ENCODE data around the gene SLC25A1.

The SLC25A1 gene

DNA sequence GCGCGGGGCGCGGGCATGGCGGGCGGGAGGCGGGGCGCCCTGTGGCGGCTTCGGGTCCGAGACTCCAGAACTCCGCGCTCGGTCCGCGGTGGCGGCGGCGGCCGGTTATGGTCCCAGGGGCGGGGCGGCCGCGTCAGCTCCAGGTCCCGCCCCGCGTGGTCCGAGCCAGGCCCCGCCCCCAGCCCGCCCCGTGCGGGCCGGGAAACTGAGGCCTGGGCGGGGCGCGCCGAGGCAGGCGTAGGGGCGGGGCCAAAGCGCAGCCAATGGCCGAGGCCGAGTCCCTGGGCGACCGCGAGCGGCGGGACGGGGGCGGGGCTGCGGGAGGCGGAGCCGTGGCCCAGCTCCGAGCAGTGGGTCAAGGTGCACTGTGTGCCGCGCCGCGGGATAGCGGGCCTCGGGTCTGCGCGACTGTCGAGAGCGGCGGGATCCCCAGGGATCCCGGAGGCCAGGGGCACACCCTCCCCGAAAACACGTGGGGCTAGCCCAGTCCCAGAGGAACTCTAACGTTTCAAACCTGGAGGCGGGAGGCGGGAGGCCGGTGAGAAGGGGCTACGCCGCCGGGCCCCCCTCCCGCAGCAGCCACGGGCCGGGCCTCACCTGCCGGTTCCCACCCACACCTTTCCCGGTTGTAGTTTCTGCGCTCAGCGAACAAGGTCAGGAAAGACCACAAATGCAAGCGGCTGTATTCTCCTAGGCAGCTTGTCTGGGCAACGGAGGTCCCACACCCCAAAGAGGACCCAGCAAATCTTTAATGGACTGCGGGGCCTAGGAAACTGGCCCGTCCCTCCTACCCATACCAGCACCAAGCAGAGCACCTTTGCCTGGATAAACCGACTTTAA is at the start of gene SLC25A1:
Gene SLC25A1, minus strand, starts transcription at position 80 of the 840 bp plus-strand sequence. Its CDS starts 63 bp downstream, at position 17.
- peak; percentile 71 for DNase-seq

DNA sequence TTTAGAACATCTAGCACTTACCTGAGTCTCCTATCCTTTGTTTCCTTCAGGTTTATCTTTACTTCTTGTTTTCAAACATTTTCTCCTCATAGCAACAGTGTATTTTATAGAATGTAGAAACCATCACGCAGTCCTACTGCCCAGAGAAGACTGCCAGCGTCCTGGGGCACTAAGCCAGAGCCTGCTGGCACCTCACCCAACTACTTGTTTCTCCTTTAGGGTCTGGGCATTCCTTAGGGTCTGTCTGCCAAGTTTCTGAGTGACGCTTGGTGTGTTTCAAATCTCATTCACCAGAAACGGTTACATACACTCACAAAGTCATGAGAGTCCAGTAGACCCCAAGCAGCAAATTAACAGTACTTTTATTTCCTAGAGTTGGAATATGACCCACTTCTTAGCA is 49.6 kb upstream of the SLC25A1 start:
- no peak for DNase-seq

DNA sequence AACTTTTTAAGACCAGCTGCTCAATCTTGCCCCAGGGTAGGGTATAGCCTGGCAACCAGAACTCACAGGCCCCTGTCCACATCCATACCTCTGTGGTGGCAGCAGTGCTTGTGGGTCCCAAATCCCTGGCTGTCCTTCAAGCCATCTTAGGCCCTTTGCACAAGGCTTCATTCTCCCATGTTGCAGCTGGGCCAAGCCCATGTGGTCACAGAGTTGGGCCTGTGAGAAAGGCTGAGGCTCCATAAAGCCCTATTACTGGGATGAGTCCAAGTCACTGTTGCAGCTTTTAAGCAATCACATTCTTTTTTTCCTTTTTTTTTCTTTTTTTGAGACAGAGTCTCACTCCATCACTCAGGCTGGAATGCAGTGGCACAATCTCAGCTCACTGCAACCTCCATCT is 47.9 kb upstream of the SLC25A1 start:
- no peak for DNase-seq

DNA sequence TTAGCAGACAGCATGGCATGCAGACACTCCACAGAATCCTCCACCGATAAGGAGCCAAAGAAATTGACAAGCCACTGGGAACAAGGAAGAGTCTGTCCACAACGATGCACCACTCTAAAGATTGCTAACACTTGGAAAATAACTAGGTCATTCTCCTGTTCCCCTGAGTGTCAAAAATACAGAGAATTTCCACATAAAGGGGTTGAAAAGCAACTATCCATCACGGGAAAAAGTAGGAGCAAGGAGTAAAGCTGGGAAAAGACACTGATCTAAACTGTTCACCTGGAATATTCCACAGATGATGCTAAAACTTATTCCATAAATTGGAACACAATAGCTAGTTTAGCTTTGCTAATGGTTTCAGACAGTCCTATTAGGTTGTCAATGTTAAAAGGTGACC is 47.0 kb upstream of the SLC25A1 start:
- no peak for DNase-seq

DNA sequence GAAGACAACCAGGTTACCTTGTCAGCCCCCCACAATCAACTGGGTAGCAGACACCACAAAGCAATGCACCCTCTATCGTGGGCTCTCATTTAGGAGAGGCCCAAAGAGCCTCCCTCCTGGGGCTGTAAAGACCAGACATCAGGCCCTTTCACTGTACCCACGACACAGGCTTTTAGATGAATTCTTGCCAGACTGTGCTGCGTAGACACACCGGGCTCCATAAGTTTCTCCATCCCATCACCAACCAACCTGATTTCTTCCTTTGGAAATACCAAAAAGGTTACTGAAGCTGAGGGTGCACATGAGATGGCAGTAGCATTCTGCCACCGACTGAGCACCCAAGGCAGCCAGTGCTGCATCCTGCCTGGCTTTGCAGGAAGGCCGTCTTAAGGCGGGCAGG is 46.4 kb upstream of the SLC25A1 start:
- DNase-seq = no peak

DNA sequence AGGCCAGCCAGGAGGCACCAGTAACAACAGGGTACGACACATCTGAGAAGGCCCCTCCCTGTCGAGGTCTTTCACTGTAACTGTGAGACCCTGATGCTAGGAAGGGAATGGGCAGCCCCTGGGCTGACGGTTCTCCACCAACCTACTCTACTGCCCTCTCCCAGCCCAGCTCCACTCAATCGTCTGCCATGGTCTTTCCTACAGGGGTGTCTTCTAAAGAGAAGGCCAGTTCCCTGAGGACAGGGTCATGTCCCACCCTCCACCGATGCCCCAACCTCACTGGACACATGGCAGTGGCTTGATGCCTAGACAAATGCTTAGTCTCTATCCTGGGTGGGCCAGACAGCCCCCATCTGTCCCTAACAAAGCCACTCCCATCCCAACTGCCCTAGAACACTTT is 46.0 kb upstream of the SLC25A1 start:
- no peak for DNase-seq

DNA sequence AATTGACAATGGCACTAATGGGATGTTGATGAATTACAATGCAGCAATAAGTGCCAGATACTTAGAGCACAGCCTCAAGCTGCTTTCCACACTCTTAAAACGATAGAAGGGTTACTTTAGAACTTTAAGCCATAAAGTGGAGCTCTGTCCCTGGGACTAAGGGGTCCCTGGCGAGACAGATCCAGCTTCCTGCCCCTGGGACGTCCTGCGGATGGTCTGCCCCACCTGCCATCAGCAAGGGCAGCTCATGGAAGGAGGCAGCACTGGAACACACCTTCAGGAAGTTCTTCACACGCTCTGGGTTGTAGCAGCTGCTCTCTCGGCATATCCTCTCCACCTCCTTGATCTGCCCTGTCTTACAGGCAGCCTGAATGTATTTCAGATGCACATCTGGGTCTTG is 45.1 kb upstream of the SLC25A1 start:
- no peak for DNase-seq

DNA sequence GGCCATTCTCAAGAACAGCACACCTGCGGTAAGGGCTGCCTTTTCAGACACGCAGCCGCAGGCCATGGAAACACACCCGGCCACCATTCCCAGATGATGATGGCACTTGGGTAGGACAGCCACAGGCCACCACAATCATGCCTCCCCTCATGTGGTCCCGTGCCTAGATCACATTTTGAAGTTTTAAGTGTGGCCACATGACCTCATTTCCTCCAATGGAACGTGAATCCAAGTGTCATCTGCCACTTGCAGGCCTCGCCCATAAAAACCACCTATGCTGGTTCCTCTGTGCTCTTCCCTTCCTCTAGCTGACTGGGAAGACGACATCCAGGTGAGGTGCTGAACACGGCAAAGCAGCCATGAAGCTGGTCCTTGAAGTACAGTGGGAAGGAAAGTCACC is 44.6 kb upstream of the SLC25A1 start:
- DNase-seq = no peak

DNA sequence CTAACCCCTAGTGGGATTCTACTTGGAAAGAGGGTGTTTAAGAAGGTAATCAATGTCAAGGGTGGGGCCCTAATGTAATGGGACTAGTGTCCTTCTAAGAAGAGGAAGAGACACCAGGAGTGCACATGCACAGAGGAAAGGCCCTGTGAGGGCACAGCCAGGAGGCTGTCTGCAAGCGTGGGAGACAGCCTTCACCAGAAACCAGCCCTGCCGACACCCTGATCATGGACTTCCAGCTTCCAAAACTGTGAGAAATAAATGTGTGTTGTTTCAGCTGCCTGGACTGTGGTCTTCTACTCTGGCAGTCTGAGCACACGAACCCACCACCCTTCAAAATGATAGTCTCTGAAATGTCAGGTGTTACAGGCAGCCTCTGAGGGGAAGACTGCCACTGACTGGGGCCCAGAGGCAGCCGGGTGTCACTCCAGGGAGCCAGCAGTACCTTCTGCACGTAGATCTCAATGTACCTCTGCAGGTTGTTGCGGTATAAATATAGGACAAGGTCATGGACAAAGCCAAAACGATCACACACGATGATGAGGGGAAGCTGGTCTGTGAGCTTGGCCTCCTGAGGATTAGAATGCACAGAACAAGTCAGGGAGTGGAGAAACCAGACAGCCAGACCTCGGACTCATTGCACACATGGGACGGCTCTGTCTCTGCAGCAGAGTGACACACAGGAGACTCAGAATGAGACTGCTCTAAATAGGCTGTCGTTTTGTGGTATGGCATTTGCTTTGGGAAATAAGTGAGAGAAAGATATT is 43.9 kb upstream of the SLC25A1 start:
- no peak for DNase-seq

DNA sequence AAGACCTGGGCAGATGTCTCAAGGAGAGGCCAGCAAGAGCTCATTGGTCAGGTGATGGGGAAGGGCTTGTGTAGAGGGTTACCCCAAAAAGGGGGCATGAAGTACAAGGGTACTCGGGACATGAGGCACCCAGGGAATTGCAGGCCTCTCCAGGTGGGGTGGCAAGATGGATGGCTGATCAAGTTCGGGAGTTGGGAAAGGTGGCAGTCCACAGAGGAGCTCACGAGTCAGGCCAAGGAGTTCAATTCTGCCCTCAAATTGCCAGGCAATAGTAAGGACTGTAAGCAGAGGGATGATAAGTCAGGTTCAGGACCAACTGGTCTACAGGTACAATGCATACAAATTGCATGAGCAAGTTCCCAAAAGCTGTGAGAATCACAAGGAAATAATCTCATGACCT is 42.3 kb upstream of the SLC25A1 start:
- DNase-seq = no peak

DNA sequence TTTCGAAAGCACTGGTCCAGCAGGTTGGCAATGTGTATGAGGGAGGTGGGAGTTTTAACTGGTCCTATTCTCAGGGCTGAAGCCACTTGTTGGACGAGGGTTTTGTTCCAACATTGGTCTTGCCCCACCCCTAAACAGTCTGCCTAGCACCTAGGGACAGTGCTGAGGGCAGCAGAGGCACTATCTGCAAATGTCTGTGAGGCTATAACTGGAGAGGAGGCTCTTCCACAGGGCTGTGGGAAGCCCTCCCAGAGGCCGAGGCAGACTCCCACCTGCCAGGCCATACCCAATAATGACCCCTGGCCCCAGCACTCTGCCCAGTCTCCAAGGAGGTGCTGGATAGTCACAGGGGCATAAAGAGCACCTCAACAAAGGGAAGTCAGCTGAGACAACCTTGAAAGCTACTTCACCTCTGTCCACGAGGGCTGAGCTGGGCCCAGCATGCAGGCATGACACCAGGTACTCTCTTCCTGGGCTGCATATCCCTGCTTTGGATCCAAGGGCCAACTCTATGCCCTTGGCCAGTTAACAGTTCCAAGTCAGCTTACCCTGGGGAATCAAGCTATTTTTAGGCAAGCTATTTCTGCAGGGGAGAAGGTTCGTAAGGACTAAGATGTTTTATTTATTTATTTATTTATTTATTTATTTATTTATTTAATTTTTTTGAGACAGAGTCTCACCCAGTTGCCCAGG is 40.2 kb upstream of the SLC25A1 start:
- DNase-seq = no peak

DNA sequence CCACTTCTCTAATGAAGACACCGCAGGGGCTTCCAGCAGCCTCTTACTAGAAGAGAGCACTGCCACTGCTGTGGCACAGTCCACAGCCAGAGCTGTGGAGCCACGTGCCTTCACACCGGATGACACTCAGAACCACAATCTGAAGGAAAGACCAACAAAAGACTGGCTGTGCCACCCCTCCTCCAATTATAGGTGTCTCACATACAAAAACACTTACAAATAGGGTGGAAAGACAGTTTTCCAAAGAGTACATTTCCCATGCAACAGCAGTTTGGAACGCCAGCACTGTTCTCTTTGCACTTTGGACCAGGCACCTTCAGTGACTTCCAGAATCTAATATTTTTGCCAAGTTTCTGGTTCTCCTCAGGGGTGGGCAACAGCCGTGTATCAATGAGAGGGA is 38.0 kb upstream of the SLC25A1 start:
- DNase-seq = no peak

DNA sequence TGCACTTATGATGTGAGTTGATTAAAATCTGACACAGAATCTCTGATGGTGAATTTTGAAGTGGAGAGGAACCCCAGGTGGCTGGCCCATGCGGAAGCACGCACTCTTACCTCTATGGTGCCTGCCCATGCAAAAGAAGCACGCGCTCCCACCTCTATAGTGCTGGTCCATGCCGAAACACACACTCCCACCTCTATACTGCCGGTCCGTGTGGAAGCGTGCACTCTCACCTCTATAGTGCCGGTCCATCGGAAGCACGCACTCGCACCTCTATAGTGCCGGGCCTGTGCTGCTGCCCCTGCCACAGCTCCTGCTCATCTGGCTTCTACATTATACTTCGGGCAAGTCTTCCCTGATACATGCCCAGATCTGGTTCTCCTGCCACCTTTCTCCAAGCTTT is 36.8 kb upstream of the SLC25A1 start:
- DNase-seq = no peak

DNA sequence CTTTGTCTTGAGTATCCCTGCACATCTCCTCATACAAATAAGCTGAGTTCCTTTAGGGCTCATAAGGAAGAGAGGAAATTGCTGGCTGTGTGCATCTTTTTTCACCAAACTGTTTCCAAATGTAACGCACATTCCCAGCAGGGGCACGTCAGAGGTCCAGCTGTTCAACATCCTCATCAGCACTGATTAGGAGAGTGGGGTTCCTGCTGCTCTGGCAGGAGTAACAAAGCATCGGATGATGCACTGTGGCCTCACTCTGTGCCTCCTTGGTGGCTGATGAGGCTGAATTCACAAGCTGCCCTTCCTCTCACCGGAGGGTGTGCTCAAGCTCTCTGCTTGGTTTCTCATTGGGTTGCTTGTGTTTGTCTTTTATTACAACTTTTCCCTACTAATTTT is 35.5 kb upstream of the SLC25A1 start:
- no peak for DNase-seq

DNA sequence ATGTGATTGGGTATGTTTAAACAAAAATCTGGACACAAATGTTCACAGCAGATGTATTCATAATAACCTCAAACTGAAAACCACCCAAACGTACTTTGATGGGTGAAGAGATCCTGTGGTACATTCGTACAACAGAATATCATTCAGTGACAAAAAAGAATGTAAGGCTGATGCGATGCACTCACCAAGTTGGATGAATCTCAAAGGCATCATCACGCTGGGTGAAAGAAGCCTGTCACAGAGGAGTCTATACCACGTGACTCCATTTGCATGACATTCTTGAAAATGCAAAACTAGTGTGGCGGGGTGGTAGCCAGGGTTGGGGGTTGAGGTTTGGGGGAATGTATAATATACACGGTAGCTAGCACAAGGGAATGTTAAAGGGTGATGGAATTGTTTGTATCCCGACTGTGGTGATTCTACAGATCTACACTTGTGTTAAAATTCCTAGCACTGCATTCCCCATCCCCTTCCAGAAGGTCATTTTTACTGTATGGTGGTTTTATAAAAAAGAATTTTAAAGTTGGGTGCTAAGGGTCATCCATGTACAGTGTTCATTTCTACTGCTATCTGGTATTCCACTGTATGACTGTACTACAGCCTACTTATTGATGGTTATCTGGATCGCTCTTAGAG is 35.0 kb upstream of the SLC25A1 start:
- DNase-seq = no peak

DNA sequence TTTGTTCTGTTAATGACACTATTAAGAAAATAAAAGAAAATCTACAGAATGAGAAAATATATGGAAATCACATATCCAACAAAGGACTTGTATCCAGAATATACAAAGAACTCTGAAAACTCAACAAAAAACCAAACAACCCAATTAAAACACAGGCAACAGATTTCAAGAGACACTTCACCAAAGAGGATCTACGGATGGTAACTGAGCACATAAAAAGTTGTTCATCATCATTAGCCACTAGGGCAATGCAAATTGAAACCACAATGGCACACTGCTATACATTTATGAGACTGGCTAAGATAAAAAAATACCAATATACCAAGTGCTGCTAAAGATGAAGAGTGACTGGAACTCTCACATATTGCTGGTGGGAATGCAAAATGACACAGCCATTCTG is 34.5 kb upstream of the SLC25A1 start:
- no peak for DNase-seq

DNA sequence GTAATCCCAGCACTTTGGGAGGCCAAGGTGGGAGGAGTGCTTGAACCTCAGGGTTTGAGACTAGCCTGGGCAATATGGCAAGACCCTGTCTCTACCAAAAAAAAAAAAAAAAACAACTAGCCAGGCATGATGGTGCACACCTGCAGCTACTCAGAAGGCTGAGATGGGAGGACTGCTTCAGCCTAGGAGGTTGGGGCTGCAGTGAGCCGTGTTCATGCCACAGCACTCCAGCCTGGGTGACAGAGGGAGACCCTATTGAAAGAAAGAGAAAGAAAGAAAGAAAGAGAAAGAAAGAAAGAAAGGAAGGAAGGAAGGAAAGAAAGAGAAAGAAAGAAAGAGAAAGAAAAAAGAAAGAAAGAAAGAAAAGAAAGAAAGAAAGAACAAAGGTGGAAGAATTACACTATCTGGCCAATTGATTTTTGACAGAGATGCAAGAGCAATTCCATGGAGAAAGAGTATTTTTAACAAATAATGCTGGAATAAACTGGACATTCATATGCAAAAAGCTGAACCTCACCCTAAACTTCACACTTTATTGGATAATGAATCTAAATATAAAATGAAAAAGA is 33.9 kb upstream of the SLC25A1 start:
- DNase-seq = no peak

DNA sequence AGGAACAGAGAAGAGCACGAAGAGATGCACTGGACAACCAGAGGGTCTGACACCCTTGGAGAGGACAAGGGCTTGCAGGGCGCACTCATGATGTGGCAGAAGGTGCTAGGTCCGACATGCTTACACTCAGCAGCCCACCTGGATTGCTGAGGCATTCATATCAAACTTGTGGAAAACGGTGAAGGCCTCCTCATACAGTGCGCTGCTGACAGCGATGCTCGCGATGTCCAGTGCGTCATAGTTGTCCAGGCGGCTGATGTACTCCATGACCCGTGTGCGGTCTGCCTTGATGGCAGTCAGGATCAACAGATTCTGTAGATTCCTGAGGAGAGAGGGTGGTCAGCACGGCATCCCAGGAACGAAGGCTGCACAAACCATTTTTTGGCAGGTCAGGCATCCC is 31.7 kb upstream of the SLC25A1 start:
- no peak for DNase-seq

DNA sequence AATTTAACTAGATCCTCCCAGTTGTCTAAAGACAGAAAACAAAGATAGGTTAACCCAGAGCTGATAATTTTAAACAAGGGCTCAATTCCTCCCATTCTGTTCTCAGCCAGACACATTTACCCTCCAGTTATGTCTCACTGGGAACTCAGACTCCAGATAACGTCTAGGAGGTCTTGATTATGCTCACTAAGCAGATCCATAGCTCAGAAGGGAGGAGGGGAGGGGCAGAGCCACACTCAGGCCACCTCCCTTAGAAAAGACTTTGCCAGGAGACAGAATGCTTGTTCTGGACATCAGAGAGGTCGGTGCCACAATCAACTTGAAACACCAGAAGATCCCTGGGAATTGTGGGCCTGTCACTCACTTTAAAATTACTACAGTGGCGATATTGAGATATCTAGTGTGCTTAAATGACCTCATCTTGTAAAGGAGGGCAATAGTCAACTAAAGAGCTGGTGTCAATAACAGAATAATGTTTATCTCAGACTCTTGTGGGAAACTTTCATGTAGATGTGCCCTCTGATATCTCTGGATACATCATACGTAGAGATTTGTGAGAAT is 29.8 kb upstream of the SLC25A1 start:
- DNase-seq = no peak

DNA sequence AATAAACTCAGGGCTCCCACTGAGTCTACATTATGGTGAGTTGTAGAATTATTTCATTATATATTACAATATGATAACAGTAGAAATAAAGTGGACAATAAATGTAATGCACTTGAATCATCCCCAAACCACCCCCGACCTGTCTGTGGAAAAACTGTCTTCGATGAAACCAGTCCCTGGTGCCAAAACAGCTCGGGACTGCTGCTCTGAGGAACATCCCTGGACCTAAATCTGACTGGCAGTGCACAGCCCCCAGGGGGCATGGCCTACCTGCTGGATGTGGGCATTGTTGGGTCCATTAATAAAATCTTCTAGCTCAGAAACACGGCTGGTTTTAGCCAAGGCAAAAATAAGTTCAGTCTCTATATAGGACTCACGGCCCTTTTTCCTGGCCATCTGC is 29.3 kb upstream of the SLC25A1 start:
- DNase-seq = no peak

DNA sequence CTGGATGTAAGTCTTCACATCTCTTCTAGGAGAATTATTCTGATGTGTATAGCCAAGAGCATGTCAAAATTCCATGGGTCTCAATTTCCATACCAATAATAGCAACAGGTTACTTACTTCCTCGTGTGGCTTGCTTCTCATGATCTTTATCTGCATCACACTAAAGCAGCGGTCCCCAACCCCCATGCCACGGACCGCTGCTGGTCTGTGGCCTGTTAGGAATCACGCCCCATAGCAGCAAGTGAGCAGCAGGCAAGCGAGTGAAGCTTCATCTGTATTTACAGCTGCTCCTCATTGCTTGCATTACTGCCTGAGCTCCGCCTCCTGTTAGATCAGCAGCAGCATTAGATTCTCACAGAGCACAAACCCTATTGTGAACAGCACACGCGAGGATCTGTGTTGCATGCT is 28.9 kb upstream of the SLC25A1 start:
- no peak for DNase-seq

DNA sequence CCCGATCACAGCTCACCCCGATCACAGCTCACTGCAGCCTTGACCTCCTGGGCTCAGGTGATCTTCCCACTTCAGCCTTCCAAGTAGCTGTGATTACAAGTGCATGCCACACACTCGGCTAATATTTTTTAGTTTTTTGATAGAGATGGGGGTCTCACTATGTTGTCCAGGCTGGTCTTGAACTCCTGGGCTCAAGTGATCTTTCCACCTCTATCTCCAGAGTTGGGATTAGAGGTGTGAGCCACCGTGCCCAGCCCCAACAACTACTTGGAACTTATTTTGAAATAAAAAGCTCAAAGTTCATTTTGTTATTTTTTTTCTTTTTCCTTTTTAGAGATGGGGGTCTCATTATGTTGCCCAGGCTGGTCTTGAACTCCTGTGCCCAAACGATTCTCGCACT is 27.8 kb upstream of the SLC25A1 start:
- DNase-seq = no peak

DNA sequence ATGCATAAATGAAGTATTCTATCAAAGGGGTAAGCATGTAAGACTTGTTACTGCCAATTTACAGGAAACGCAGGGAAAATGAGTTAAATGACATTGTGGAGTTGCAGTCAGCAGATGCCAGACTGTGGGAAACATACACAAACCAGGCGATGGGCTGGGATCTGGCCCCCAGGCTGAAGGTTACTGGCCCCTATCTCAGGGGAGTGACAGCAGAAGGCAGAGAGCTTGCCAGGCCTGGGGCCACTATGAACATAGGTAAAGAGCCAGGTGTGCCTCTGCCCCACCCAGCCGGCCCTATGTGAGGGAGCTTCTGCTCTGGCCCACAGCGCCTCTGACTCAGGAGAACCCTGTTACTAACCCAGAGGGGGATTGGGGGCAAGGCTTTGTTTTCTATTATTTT is 26.1 kb upstream of the SLC25A1 start:
- no peak for DNase-seq
